Measurements from ENCODE around the gene EIF3J.

Gene EIF3J

GRCh38 chr15:44596511-44597010 lies 59.6 kb downstream of the EIF3J start:
- no peak for TF ChIP-seq SUZ12 (IDR thresholded peaks at IDR 0.05; ENCODE audit: extremely low read depth, insufficient read depth, insufficient read length)
- no peak for TF ChIP-seq ZNF274 (IDR thresholded peaks at IDR 0.05; ENCODE audit: low read depth, low read length)
- TF ChIP-seq YY1 (IDR thresholded peaks at IDR 0.05; ENCODE audit: insufficient read depth, insufficient read length): no peak
- no peak for DNase-seq (ENCODE audit: low read depth, low spot score)
- peaks cover 58% of the 10 kb centered on the region for H3K36me3 ChIP-seq (ENCODE audit: insufficient read depth, insufficient read length, low read length)

GRCh38 chr15:44598066-44598465 lies 61.1 kb downstream of the EIF3J start:
- peaks cover 56% of the 10 kb centered on the region for H3K36me3 ChIP-seq (ENCODE audit: insufficient read depth, insufficient read length, low read length)
- no peaks in the 10 kb centered on the region for H3K27me3 ChIP-seq (ENCODE audit: insufficient read depth, insufficient read length)
- no peaks in the 10 kb centered on the region for H3K4me1 ChIP-seq (ENCODE audit: insufficient read depth, insufficient read length)
- H3K9ac ChIP-seq (ENCODE audit: insufficient read length, low read depth): no peak overlapping the region
- H3K9me3 ChIP-seq (ENCODE audit: insufficient read depth, low read length): no peaks in the 10 kb centered on the region
- DNase-seq (ENCODE audit: low read depth, low spot score): no peak
- no peak overlapping the region for H3K4me3 ChIP-seq (ENCODE audit: insufficient read length, low read depth)
- TF ChIP-seq YY1 (IDR thresholded peaks at IDR 0.05; ENCODE audit: insufficient read depth, insufficient read length) (no peak), SUZ12 (IDR thresholded peaks at IDR 0.05; ENCODE audit: extremely low read depth, insufficient read depth, insufficient read length) (no peak), ZNF274 (IDR thresholded peaks at IDR 0.05; ENCODE audit: low read depth, low read length) (no peak)

More at GRCh38 chr15:44596511-44597010, 59.6 kb downstream of the EIF3J start:
- Histone ChIP-seq H3K9me3 (ENCODE audit: insufficient read depth, low read length) (no peaks in the 10 kb centered on the region), H3K4me1 (ENCODE audit: insufficient read depth, insufficient read length) (no peaks in the 10 kb centered on the region), H3K4me3 (ENCODE audit: insufficient read length, low read depth) (no peak overlapping the region), H3K9ac (ENCODE audit: insufficient read length, low read depth) (no peak overlapping the region), H3K27me3 (ENCODE audit: insufficient read depth, insufficient read length) (no peaks in the 10 kb centered on the region)

DNA sequence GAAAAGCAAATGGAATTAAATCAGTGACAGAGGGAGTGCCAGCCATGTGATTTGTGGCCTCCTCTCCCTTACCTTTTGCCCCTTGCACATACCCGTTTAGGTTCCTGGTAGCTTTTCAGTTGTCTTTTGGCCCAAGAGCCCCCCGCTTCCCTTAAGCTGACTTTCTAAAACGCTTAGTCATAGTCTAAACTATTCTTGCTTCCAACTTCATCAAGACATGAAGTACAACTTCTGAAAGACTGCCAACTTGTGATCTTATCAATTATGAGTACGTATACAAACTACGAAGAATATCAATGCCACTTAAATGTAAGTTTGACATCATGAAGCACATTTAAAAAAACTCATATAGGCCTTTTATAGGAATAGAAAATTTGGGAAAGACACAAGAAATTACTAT lies 61.9 kb downstream of the EIF3J start:
- Histone ChIP-seq H3K27me3 (ENCODE audit: insufficient read depth, insufficient read length) (no peaks in the 10 kb centered on the region), H3K36me3 (ENCODE audit: insufficient read depth, insufficient read length, low read length) (peaks cover 56% of the 10 kb centered on the region), H3K9me3 (ENCODE audit: insufficient read depth, low read length) (no peaks in the 10 kb centered on the region), H3K4me3 (ENCODE audit: insufficient read length, low read depth) (no peak overlapping the region), H3K9ac (ENCODE audit: insufficient read length, low read depth) (no peak overlapping the region), H3K4me1 (ENCODE audit: insufficient read depth, insufficient read length) (no peaks in the 10 kb centered on the region)
- no peak for TF ChIP-seq ZNF274 (IDR thresholded peaks at IDR 0.05; ENCODE audit: low read depth, low read length)
- TF ChIP-seq SUZ12 (IDR thresholded peaks at IDR 0.05; ENCODE audit: extremely low read depth, insufficient read depth, insufficient read length): no peak
- TF ChIP-seq YY1 (IDR thresholded peaks at IDR 0.05; ENCODE audit: insufficient read depth, insufficient read length): no peak
- DNase-seq (ENCODE audit: low read depth, low spot score): no peak

- Histone ChIP-seq H3K27me3 (ENCODE audit: insufficient read depth, insufficient read length) (no peaks in the 10 kb centered on the region), H3K9ac (ENCODE audit: insufficient read length, low read depth) (no peak overlapping the region), H3K9me3 (ENCODE audit: insufficient read depth, low read length) (no peaks in the 10 kb centered on the region), H3K36me3 (ENCODE audit: insufficient read depth, insufficient read length, low read length) (peaks cover 47% of the 10 kb centered on the region), H3K4me3 (ENCODE audit: insufficient read length, low read depth) (no peak overlapping the region), H3K4me1 (ENCODE audit: insufficient read depth, insufficient read length) (no peaks in the 10 kb centered on the region)
- DNase-seq (ENCODE audit: low read depth, low spot score): no peak
- TF ChIP-seq YY1 (IDR thresholded peaks at IDR 0.05; ENCODE audit: insufficient read depth, insufficient read length) (no peak), ZNF274 (IDR thresholded peaks at IDR 0.05; ENCODE audit: low read depth, low read length) (no peak), SUZ12 (IDR thresholded peaks at IDR 0.05; ENCODE audit: extremely low read depth, insufficient read depth, insufficient read length) (no peak)
These were observed 66.2 kb downstream of the EIF3J start for GRCh38 chr15:44603126-44603525.

DNA sequence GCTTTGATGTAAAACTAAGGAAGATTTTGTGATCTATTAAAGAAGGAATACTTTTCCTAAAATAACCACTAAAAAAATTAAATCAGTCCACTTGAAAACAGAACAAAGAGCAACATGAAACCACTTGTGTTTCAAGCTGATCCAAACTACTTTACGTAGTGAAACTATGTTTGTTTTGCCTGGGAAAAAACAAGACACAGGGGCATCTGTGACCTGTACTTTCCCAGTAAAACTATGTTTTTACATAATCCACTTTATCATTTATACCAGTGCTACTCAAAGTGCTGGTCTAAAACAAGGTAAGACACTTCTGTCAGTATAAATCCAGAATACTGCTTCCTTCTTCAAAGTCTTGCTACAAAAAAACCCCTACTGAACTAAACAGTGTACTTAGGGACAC lies 69.8 kb downstream of the EIF3J start:
- TF ChIP-seq ZNF274 (IDR thresholded peaks at IDR 0.05; ENCODE audit: low read depth, low read length): no peak
- no peak for TF ChIP-seq YY1 (IDR thresholded peaks at IDR 0.05; ENCODE audit: insufficient read depth, insufficient read length)
- Histone ChIP-seq H3K4me1 (ENCODE audit: insufficient read depth, insufficient read length) (no peaks in the 10 kb centered on the region), H3K9ac (ENCODE audit: insufficient read length, low read depth) (no peak overlapping the region), H3K4me3 (ENCODE audit: insufficient read length, low read depth) (no peak overlapping the region), H3K36me3 (ENCODE audit: insufficient read depth, insufficient read length, low read length) (peaks cover 36% of the 10 kb centered on the region), H3K27me3 (ENCODE audit: insufficient read depth, insufficient read length) (no peaks in the 10 kb centered on the region), H3K9me3 (ENCODE audit: insufficient read depth, low read length) (no peaks in the 10 kb centered on the region)
- no peak for DNase-seq (ENCODE audit: low read depth, low spot score)

All from NT2/D1 (cell line).